H9 (cell line): ENCODE results near the gene PCDHGA9. TPM values are rescaled to one million over a fixed set of nuclear protein-coding genes. Genes with fewer than 3 reads are reported as not detected.

ENCODE experiments used
- DNase-seq: peaks from one replicate; pipeline ENCODE4 v3.0.0-alpha.2; 2017
- H2AFZ ChIP-seq: one replicate; pipeline ENCODE4 v1.6.1; 2013; ENCODE audit warnings: mild to moderate bottlenecking, low read length, control low read depth, moderate library complexity
- H2AK5ac ChIP-seq: 2 replicates; pipeline ENCODE4 v1.6.1; 2013; ENCODE audit warnings: low read length, control low read depth, mixed read lengths; ENCODE audit not compliant: insufficient read length
- H2BK120ac ChIP-seq: one replicate; pipeline ENCODE4 v1.6.1; 2013; ENCODE audit warnings: low read depth, mild to moderate bottlenecking, low read length, control low read depth, inconsistent platforms; ENCODE audit not compliant: poor library complexity, severe bottlenecking
- H2BK12ac ChIP-seq: 2 replicates; pipeline ENCODE4 v1.6.1; 2013; ENCODE audit warnings: low read length, control low read depth, mixed read lengths, low read depth; ENCODE audit not compliant: insufficient read length
- H2BK15ac ChIP-seq: 2 replicates; pipeline ENCODE4 v1.6.1; 2013; ENCODE audit warnings: low read depth, low read length, control low read depth
- H2BK20ac ChIP-seq: one replicate; pipeline ENCODE4 v1.6.1; 2013; ENCODE audit warnings: low read depth, mild to moderate bottlenecking, low read length, control low read depth, inconsistent platforms; ENCODE audit not compliant: poor library complexity, severe bottlenecking
- H2BK5ac ChIP-seq: 2 replicates; pipeline ENCODE4 v1.6.1; 2013; ENCODE audit warnings: low read length, control low read depth, mixed read lengths; ENCODE audit not compliant: insufficient read length
- H3K14ac ChIP-seq: 2 replicates; pipeline ENCODE4 v1.6.1; 2013; ENCODE audit warnings: low read length, control low read depth; ENCODE audit not compliant: insufficient read depth
- H3K18ac ChIP-seq: 2 replicates; pipeline ENCODE4 v1.6.1; 2013; ENCODE audit warnings: low read depth, mild to moderate bottlenecking, mixed read lengths, low read length, control low read depth; ENCODE audit not compliant: insufficient read length
- H3K23ac ChIP-seq: 2 replicates; pipeline ENCODE4 v1.6.1; 2013; ENCODE audit warnings: low read length, control low read depth, mixed read lengths, low read depth; ENCODE audit not compliant: insufficient read length
- H3K23me2 ChIP-seq: 2 replicates; pipeline ENCODE4 v1.6.1; 2013; ENCODE audit warnings: low read depth, mild to moderate bottlenecking, mixed read lengths, low read length, control low read depth; ENCODE audit not compliant: insufficient read length, poor library complexity, severe bottlenecking
- H3K27ac ChIP-seq: 2 replicates; pipeline ENCODE4 v1.5.1; 2013; ENCODE audit warnings: low read length, control low read depth, mixed read lengths, low read depth; ENCODE audit not compliant: insufficient read length
- H3K27me3 ChIP-seq: 2 replicates; pipeline ENCODE4 v1.6.1; 2013; ENCODE audit warnings: low read length, control low read depth, inconsistent platforms; ENCODE audit not compliant: insufficient read depth
- H3K4ac ChIP-seq: 2 replicates; pipeline ENCODE4 v1.6.1; 2013; ENCODE audit warnings: low read depth, mild to moderate bottlenecking, control low read depth, inconsistent platforms, low read length, moderate library complexity
- H3K4me1 ChIP-seq: 2 replicates; pipeline ENCODE4 v1.6.1; 2013; ENCODE audit warnings: low read length, control low read depth, inconsistent platforms; ENCODE audit not compliant: insufficient read depth
- H3K4me2 ChIP-seq: 2 replicates; pipeline ENCODE4 v1.6.1; 2013; ENCODE audit warnings: low read length, control low read depth, mixed read lengths; ENCODE audit not compliant: insufficient read length, insufficient read depth
- H3K56ac ChIP-seq: 2 replicates; pipeline ENCODE4 v1.6.1; 2013; ENCODE audit warnings: low read depth, mild to moderate bottlenecking, mixed read lengths, low read length, control low read depth; ENCODE audit not compliant: insufficient read length
- H3K79me1 ChIP-seq: 2 replicates; pipeline ENCODE4 v1.6.1; 2013; ENCODE audit warnings: low read depth, mild to moderate bottlenecking, moderate library complexity, low read length, control low read depth, inconsistent platforms; ENCODE audit not compliant: insufficient read depth, poor library complexity, severe bottlenecking
- H3K79me2 ChIP-seq: 2 replicates; pipeline ENCODE4 v1.6.1; 2013; ENCODE audit warnings: low read length, control low read depth, inconsistent platforms; ENCODE audit not compliant: insufficient read depth
- H3K9ac ChIP-seq: 2 replicates; pipeline ENCODE4 v1.6.1; 2013; ENCODE audit warnings: low read length, control low read depth, mixed read lengths; ENCODE audit not compliant: insufficient read length; ENCODE audit errors: extremely low read depth
- H3K9me3 ChIP-seq: one replicate; pipeline ENCODE4 v1.6.1; 2013; ENCODE audit warnings: low read depth, low read length, inconsistent platforms; ENCODE audit not compliant: control insufficient read depth
- H3T11ph ChIP-seq: one replicate; pipeline ENCODE4 v1.6.1; 2013; ENCODE audit warnings: mild to moderate bottlenecking, low read length, control low read depth, inconsistent platforms
- H4K20me1 ChIP-seq: one replicate; pipeline ENCODE4 v1.6.1; 2013; ENCODE audit not compliant: control insufficient read depth, insufficient read length, insufficient read depth
- H4K5ac ChIP-seq: 2 replicates; pipeline ENCODE4 v1.6.1; 2013; ENCODE audit warnings: low read depth, mild to moderate bottlenecking, mixed read lengths, low read length, control low read depth; ENCODE audit not compliant: insufficient read length
- H4K8ac ChIP-seq: replicated peaks from 2 replicates; pipeline ENCODE4 v1.6.1; 2013; ENCODE audit warnings: low read length, control low read depth, mixed read lengths, low read depth; ENCODE audit not compliant: insufficient read length
- H4K91ac ChIP-seq: 2 replicates; pipeline ENCODE4 v1.6.1; 2013; ENCODE audit warnings: low read depth, mild to moderate bottlenecking, moderate library complexity, mixed read lengths, low read length, control low read depth; ENCODE audit not compliant: insufficient read length
- H3K27ac Mint-ChIP-seq, 3 experiments: 2 replicates in 2 of 3; 3 replicates in 1 of 3; pipeline ENCODE4 v1.8.0; 2020 to 2021; ENCODE audit warnings: mixed read lengths in 3 of 3, mild to moderate bottlenecking in 1 of 3, moderate library complexity in 1 of 3
- H3K27me3 Mint-ChIP-seq: 2 replicates; pipeline ENCODE4 v1.8.0; 2021; ENCODE audit warnings: low read depth, mild to moderate bottlenecking, moderate library complexity, mixed read lengths
- H3K36me3 Mint-ChIP-seq, 3 experiments: 2 replicates in 2 of 3; 3 replicates in 1 of 3; pipeline ENCODE4 v1.8.0; 2020 to 2021; ENCODE audit warnings: low read depth in 3 of 3, mixed read lengths in 3 of 3; ENCODE audit not compliant: insufficient read depth in 1 of 3
- H3K4me1 Mint-ChIP-seq, 2 experiments: 2 replicates each; pipeline ENCODE4 v1.8.0; 2020; ENCODE audit warnings: mixed read lengths in 2 of 2
- H3K4me3 Mint-ChIP-seq, 2 experiments: 2 replicates in 1 of 2; 3 replicates in 1 of 2; pipeline ENCODE4 v1.8.0; 2020 to 2021; ENCODE audit warnings: mild to moderate bottlenecking in 2 of 2, mixed read lengths in 2 of 2, moderate library complexity in 1 of 2
- H3K9me3 Mint-ChIP-seq, 2 experiments: 2 replicates in 1 of 2; 3 replicates in 1 of 2; pipeline ENCODE4 v1.8.0; 2020; ENCODE audit warnings: mild to moderate bottlenecking in 2 of 2, mixed read lengths in 2 of 2, moderate library complexity in 1 of 2
- WGBS: extraction: QIAGEN DNeasy Blood & Tissue Kit; methylation state at CpG from one replicate; pipeline ENCODE4 v1.1.7; 2013; ENCODE audit warnings: missing lambda C conversion rate, low lambda C conversion rate, mixed read lengths; ENCODE audit not compliant: insufficient read length; ENCODE audit errors: extremely low coverage; 5-methylcytosine and 5-hydroxymethylcytosine counted together
- total RNA-seq: library from RNA; stranded (reverse); gene quantifications from 2 replicates; pipeline ENCODE4 v1.2.1, GENCODE V29; 2021
- TF ChIP-seq, protein P1 (sequence below): fragments of 200-600 bp; sonication (generic); conservative IDR thresholded peaks from 3 replicates; pipeline ENCODE4 v1.8.0; 2021; ENCODE audit warnings: antibody characterized with exemption, mild to moderate bottlenecking

PCDHGA9 gene
- total RNA-seq, 1 experiment from 2014 or later: 1.3 TPM

- H4K5ac ChIP-seq: no peak overlapping the region
- no peak overlapping the region for H3K9ac ChIP-seq
- no peaks in the 10 kb centered on the region for H3K79me2 ChIP-seq
- no peaks in the 10 kb centered on the region for H4K20me1 ChIP-seq
- no peak overlapping the region for H2BK5ac ChIP-seq
- H3K9me3 ChIP-seq: peaks cover 34% of the 10 kb centered on the region
- H3T11ph ChIP-seq: no peak overlapping the region
- no CpG with 5 or more reads among the region's 61 CpGs for WGBS
- Mint-ChIP-seq H3K36me3 (peaks cover 19 to 44% (median 38%) of the 10 kb centered on the region in 3 experiments), H3K27me3 (no peaks in the 10 kb centered on the region), H3K27ac (no peak overlapping the region), H3K4me3 (no peak overlapping the region), H3K4me1 (no peaks in the 10 kb centered on the region), H3K9me3 (peaks cover 47 to 70% of the 10 kb centered on the region in 2 experiments)
- no peaks in the 10 kb centered on the region for H3K27me3 ChIP-seq
- H2BK12ac ChIP-seq: no peak overlapping the region
- H2AK5ac ChIP-seq: no peak overlapping the region
- H2AFZ ChIP-seq: no peak overlapping the region
- H3K23ac ChIP-seq: no peak overlapping the region
- no peak for DNase-seq
- H3K4ac ChIP-seq: no peak overlapping the region
- H3K56ac ChIP-seq: no peak overlapping the region
- H3K18ac ChIP-seq: no peak overlapping the region
- H3K14ac ChIP-seq: no peak overlapping the region
- no peak overlapping the region for H2BK120ac ChIP-seq
- H2BK20ac ChIP-seq: no peak overlapping the region
- H3K23me2 ChIP-seq: no peaks in the 10 kb centered on the region
- H3K79me1 ChIP-seq: no peaks in the 10 kb centered on the region
- no peaks in the 10 kb centered on the region for H3K4me1 ChIP-seq
- TF ChIP-seq, protein P1, sequence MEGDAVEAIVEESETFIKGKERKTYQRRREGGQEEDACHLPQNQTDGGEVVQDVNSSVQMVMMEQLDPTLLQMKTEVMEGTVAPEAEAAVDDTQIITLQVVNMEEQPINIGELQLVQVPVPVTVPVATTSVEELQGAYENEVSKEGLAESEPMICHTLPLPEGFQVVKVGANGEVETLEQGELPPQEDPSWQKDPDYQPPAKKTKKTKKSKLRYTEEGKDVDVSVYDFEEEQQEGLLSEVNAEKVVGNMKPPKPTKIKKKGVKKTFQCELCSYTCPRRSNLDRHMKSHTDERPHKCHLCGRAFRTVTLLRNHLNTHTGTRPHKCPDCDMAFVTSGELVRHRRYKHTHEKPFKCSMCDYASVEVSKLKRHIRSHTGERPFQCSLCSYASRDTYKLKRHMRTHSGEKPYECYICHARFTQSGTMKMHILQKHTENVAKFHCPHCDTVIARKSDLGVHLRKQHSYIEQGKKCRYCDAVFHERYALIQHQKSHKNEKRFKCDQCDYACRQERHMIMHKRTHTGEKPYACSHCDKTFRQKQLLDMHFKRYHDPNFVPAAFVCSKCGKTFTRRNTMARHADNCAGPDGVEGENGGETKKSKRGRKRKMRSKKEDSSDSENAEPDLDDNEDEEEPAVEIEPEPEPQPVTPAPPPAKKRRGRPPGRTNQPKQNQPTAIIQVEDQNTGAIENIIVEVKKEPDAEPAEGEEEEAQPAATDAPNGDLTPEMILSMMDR: no peak
- no peak overlapping the region for H4K91ac ChIP-seq
- no peak overlapping the region for H3K27ac ChIP-seq
- H2BK15ac ChIP-seq: no peak overlapping the region
- H4K8ac ChIP-seq: no peak overlapping the region
- no peak overlapping the region for H3K4me2 ChIP-seq
Observed at GRCh38 chr5:141399555-141400258, 2.9 kb upstream of the PCDHGA9 start.
